Measurements from ENCODE around the gene CAMK2B. TPM values are rescaled to one million over a fixed set of nuclear protein-coding genes. Genes with fewer than 3 reads are reported as not detected.

Gene CAMK2B
- polyA plus RNA-seq, 3 donors = 0.13 TPM; not detected in 2

- Histone ChIP-seq H3K4me2 (replicated peaks; ENCODE audit: extremely low read depth, low read length, poor library complexity, severe bottlenecking) (no peak overlapping the region), H3K36me3 (replicated peaks in 1 of 2; ENCODE audit: control insufficient read depth in 1 of 2, insufficient read depth in 2 of 2, low read length in 2 of 2) (no peaks in the 10 kb centered on the region), H3K27me3 (ENCODE audit: control insufficient read depth in 2 of 2, insufficient read depth in 2 of 2, low read length in 2 of 2) (peaks cover 0 to 9% of the 10 kb centered on the region in 2 donors), H3K79me2 (ENCODE audit: insufficient read depth, low read length) (no peaks in the 10 kb centered on the region), H3K4me1 (ENCODE audit: control insufficient read depth in 1 of 2, insufficient read depth in 2 of 2, low read length in 2 of 2) (no peaks in the 10 kb centered on the region), H3K27ac (ENCODE audit: low read depth in 1 of 2, low read length in 2 of 2) (no peak overlapping the region), H2AFZ (ENCODE audit: insufficient read depth, low read depth, low read length, poor library complexity, severe bottlenecking) (no peak overlapping the region), H3K9me3 (replicated peaks in 1 of 2; ENCODE audit: control insufficient read depth in 1 of 2, insufficient read depth in 1 of 2, low read length in 2 of 2) (no peaks in the 10 kb centered on the region), H4K20me1 (ENCODE audit: insufficient read depth, low read length) (no peaks in the 10 kb centered on the region), H3K4me3 (replicated peaks in 1 of 3; ENCODE audit: low read depth in 2 of 3, low read length in 3 of 3) (no peak overlapping the region), H3K9ac (ENCODE audit: insufficient read depth, low read length, poor library complexity, severe bottlenecking) (no peak overlapping the region)
- Mint-ChIP-seq H3K9me3 (peaks cover 0 to 2% (median 0%) of the 10 kb centered on the region in 7 donors), H3K36me3 (no peaks in the 10 kb centered on the region), H3K27ac (no peak overlapping the region), H3K4me3 (no peak overlapping the region), H3K27me3 (ENCODE audit: low read depth in 3 of 3) (peaks cover 10 to 20% (median 14%) of the 10 kb centered on the region in 3 donors), H3K4me1 (peaks cover 3% of the 10 kb centered on the region)
- peak in 1 of 3 donors; percentile 1 for DNase-seq
- intact Hi-C loops (cut with micrococcal nuclease) = no loop called here
- WGBS (ENCODE audit: insufficient coverage) = no CpG with 5 or more reads among the region's 3 CpGs
- TF ChIP-seq CTCF (IDR thresholded peaks at IDR 0.05) = no peak
Observed at GRCh38 chr7:44315301-44315903, 10.0 kb downstream of the CAMK2B start.

DNA sequence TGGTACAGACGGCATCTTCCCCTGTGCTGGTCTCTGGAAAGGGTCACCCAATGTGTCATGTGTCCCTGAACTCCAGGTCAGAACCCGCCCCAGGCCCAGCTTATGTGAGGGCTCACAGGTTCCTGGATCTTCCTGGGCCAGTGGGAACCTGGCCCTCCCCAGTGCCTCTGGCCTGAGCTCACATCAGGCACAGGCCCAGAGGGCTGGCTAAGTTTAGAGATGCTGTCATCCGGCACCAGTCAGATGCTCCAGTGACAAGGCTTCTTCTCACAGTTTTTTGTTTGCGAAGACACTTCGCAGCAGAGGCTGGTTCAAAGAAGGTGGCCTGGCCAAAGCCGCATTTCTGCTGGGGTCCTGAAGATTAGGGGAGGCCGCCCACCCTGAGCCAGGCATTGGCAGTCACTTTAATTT is 11.8 kb downstream of the CAMK2B start:
- no peak for DNase-seq
- intact Hi-C loops (cut with micrococcal nuclease) = no loop called here
- Histone ChIP-seq H3K27me3 (ENCODE audit: control insufficient read depth in 2 of 2, insufficient read depth in 2 of 2, low read length in 2 of 2) (peaks cover 4 to 25% of the 10 kb centered on the region in 2 donors), H3K9me3 (replicated peaks in 1 of 2; ENCODE audit: control insufficient read depth in 1 of 2, insufficient read depth in 1 of 2, low read length in 2 of 2) (no peaks in the 10 kb centered on the region), H3K27ac (ENCODE audit: low read depth in 1 of 2, low read length in 2 of 2) (no peak overlapping the region), H3K4me2 (replicated peaks; ENCODE audit: extremely low read depth, low read length, poor library complexity, severe bottlenecking) (no peak overlapping the region), H2AFZ (ENCODE audit: insufficient read depth, low read depth, low read length, poor library complexity, severe bottlenecking) (no peak overlapping the region), H3K36me3 (replicated peaks in 1 of 2; ENCODE audit: control insufficient read depth in 1 of 2, insufficient read depth in 2 of 2, low read length in 2 of 2) (no peaks in the 10 kb centered on the region), H3K4me3 (replicated peaks in 1 of 3; ENCODE audit: low read depth in 2 of 3, low read length in 3 of 3) (no peak overlapping the region), H3K79me2 (ENCODE audit: insufficient read depth, low read length) (no peaks in the 10 kb centered on the region), H4K20me1 (ENCODE audit: insufficient read depth, low read length) (no peaks in the 10 kb centered on the region), H3K9ac (ENCODE audit: insufficient read depth, low read length, poor library complexity, severe bottlenecking) (no peak overlapping the region), H3K4me1 (ENCODE audit: control insufficient read depth in 1 of 2, insufficient read depth in 2 of 2, low read length in 2 of 2) (peaks cover 0 to 10% of the 10 kb centered on the region in 2 donors)
- peaks cover 8% of the 10 kb centered on the region for H3K4me1 Mint-ChIP-seq
- no peaks in the 10 kb centered on the region for H3K36me3 Mint-ChIP-seq
- H3K27me3 Mint-ChIP-seq (ENCODE audit: low read depth in 3 of 3) = peaks cover 14 to 38% (median 25%) of the 10 kb centered on the region in 3 donors
- TF ChIP-seq CTCF (IDR thresholded peaks at IDR 0.05) = no peak
- no peak overlapping the region for H3K27ac Mint-ChIP-seq
- WGBS (ENCODE audit: insufficient coverage) = 92% methylated on average over 4 of the region's 7 CpGs
- no peak overlapping the region for H3K4me3 Mint-ChIP-seq
- peaks cover 0 to 6% (median 0%) of the 10 kb centered on the region in 7 donors for H3K9me3 Mint-ChIP-seq

Data from CD14-positive monocyte (primary cell).